Measurements from ENCODE around the gene TENM3.

The TENM3 gene

DNA sequence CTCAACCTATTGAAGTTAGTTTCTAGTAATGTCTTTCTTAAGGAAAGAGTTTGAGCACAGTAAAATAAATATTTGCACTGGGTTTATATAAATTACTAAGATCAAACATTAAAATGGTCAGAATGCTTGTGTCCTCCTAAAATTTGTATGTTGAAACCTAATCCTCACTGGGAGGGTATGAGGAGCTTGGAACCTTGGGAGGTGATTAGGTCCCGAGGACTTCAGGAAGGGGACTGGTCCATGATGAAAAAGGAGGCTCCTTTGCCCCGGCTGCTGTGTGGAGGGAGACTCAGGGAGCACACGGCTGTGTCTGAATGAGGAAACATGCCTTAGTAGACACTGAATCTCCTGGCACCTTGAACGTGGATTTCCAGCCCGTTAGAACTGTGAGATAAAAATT lies 221.9 kb downstream of the TENM3 start:
- DNase-seq = no peak

- DNase-seq = no peak
Observed at GRCh38 chr4:182465979-182466378, 222.8 kb downstream of the TENM3 start.

- no peak for DNase-seq
Observed at GRCh38 chr4:182470215-182470614, 227.0 kb downstream of the TENM3 start.

GRCh38 chr4:182475539-182475938 lies 232.3 kb downstream of the TENM3 start:
- no peak for DNase-seq

DNA sequence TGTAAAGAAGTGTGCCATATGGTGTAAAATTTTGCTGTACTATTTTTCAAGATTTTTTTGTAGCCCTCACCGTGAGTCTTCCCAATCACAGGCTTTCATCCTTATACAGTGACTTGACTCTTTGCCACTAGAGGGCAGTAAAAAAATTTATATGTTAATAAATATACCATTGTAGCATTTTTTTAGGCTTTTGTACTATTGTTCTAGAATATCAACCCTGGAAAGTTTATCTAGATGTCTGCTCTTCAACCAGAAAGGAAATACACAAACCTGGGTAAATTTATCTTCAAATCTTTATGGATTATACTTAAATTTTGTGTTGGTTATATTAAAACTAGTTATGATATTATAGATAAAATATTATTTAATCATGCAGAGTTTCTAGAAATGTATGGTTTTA lies 235.3 kb downstream of the TENM3 start:
- peak; percentile 48 for DNase-seq

DNA sequence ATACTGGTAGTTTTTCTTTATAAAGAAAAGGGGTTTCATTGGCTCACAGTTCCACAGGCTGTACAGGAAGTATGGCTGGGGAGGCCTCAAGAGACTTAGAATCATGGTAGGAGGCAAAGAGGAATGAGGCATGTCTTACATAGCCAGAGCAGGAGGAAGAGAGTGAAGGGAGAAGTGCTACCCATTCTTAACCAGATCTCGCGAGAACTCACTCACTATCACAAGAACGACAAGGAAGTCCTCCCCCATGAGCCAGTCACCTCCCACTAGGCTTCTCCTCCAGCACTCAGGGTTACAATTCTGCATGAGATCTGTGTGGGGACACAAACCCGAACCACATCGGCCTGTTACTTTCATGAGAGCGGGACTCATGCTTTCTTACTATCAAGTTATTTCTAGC lies 240.5 kb downstream of the TENM3 start:
- no peak for DNase-seq

- peak; percentile 35 for DNase-seq
Observed at GRCh38 chr4:182486881-182487280, 243.7 kb downstream of the TENM3 start.

DNA sequence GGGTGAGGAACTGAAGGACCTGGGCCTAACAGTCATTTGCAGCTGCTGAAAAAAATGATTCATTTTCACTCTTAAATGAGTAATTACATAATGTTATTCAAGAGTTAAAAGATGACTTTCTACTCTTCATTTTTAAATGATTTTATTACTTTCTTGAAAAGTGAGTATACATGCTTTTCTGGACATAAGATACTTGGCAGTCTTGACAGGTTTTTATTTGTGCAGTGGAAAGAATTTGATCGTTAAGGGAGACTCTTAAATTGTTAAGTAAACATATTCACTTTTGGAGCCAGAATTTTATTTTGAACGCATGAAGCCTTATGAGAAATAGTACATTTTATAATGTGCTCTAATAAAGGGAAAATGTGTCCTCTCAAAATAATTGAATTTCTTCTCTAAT lies 245.7 kb downstream of the TENM3 start:
- no peak for DNase-seq

DNA sequence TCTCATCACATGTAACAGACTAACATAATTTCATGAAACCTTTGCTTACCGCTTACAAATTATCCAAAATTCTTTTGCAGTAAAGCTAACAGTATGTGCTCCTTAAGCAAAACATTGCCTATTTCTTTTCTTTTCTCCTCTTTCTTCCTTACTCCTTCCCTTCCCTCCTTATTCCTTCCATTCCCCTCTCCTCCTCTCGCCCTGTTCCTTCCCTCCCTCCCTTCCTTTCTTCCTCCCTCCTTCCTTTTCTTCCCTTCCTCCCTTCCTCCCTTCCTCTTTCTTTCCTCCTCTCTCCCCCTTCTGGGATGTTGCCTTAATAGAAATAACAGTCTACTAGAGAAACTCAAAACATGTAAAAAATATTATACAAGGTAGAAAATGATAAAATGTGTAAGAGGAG lies 246.4 kb downstream of the TENM3 start:
- DNase-seq = no peak

DNA sequence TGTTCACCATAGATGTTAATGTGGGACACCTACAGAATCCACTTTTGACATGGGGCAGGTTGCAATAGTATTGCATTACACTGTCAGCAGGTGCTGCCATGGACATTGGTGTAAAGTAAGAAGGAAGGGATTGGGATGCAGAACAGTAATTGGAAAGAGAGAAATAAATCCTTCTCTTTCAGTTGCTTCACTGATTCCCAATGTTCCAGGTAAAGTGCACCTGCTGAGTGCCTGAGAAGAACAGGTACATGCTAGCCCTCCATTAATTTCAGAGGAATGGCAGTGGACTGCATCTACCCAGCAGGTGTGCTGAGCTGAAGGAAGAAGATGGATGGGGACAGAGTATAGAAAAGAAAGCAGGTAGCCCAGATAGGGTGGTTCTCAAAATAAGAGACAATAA lies 248.5 kb downstream of the TENM3 start:
- no peak for DNase-seq

GRCh38 chr4:182492423-182492822 lies 249.2 kb downstream of the TENM3 start:
- DNase-seq = peak; percentile 63

- no peak for DNase-seq
Observed at GRCh38 chr4:182493377-182493776, 250.2 kb downstream of the TENM3 start.

GRCh38 chr4:182494103-182494502 lies 250.9 kb downstream of the TENM3 start:
- DNase-seq = no peak

GRCh38 chr4:182495031-182495430 lies 251.8 kb downstream of the TENM3 start:
- no peak for DNase-seq

GRCh38 chr4:182495645-182496385 lies 252.6 kb downstream of the TENM3 start:
- DNase-seq = no peak

DNA sequence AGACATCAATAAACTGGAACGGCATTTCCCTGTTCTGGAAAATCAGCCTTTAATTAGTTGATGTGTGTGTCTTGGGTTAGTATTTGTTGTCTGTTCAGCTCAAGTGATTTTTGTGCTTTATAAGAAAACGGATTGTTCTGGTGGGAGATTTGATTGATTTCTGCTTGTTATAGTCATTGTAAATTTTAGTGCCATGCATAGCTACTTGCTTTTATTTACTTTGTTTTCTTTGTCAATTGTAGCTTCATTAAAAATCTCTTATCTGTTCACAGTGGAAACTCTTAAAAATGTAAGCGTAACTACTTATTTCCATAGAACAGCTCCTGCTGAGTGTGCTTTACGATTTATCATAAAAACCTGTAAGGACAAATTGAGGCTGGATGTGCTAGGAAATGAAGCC lies 253.2 kb downstream of the TENM3 start:
- no peak for DNase-seq

- no peak for DNase-seq
Observed at GRCh38 chr4:182502064-182502463, 258.9 kb downstream of the TENM3 start.

GRCh38 chr4:182504463-182504862 lies 261.3 kb downstream of the TENM3 start:
- DNase-seq = no peak

DNA sequence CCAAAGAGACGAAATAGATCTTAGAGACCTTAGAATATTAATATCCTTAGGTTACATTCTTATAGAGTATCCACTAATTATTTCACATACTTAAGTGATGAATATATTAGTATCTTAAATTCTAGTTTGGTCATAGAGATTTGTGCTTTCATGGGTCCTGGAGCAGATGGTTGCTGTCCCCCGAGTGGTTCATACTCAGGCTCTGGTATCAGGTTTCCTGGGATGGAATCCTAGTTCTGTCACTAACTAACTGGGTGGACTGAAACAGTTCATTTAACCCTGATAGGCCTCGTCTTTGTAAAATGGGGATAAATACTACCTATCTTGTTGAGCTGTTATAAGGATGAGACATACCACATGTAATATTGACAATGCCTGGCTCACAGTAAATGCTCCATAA lies 264.6 kb downstream of the TENM3 start:
- no peak for DNase-seq

DNA sequence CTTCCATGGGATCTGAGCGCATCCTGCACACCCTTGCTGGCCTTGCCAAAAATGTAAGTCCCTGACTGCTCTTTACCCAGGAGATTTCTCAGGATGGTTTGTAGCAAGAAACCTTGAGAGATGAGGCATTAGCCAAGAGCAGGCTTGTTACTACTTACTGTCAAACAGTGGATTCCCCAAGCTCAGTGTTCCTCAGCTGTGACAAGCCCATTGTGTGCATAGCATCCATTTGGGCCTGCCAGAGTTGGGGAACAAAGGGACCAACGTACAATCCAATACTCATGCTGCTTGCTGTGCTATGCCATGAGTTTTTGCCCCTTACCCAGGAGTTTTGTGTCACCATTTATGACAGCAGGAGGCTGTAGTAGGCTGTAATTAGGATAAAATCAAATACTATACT lies 267.6 kb downstream of the TENM3 start:
- DNase-seq = no peak

DNA sequence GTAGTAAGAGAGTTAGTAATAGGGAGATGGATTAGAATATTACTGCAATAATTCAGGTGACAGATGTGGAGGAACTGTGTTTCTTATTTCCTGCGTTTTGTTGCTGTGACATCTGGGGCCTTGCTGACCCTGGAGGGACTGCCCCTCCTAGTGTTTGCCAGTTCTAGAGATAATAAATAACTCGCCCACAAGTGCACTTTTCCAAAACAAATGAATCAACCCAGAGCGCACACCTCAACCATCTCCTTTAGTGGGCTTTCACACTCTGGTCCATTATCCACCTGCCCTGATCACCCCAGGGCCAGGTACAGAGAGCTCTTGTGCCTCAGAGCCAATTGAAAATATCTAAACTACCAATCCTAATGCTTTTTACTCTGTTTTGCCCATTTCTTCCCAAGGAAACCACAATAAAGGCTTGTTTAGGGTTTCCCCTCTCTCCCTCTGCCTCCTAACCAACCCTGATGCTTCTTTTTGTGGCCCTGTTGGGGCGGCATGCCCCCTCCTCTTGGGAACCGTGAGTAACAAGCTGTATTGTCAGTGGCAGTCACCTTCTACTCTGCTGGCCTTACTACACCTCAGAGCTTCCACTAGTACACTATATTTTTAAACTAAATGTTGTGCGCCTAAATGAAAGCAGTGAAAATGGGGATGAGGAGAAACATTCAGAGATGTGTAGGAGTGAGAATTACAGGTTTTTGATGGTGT lies 270.5 kb downstream of the TENM3 start:
- DNase-seq = no peak

DNA sequence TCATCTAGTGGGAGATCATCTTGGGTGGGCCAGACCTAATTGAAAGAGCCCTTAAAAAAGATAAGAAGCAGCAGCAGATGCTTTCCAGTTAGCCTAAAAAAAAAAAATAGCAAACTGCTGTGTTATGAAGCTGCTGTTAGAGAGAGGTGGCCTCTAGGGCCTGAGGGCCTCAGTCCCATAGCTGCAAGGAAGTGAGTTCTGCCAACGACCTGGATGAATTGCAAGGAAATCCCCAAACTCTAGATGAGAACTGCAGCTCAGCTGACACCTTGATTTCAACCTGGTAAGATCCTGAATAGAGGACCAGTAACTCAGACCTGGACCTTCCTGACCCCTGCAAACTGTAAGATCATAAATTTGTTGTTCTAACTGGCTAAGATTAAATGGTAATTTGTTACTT lies 275.2 kb downstream of the TENM3 start:
- DNase-seq = no peak

GRCh38 chr4:182519528-182519927 lies 276.3 kb downstream of the TENM3 start:
- no peak for DNase-seq

DNA sequence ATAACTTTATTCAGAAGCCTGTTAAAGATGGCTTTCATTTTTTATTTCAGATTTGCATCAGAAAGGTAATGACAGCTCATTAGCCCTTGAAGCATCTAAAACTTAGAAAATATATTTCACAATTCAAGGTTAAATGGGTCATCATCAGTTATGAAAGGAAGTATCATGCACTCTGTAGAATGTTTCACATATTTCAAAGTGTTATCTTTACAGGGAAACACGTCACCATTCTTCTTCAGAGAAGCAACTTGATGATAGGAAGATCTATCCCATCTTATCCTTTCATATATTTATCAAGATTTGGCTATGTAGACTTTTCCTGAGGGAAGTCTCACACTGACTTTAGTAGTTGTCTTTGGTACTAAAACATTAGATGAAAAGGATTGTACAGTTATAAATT lies 277.8 kb downstream of the TENM3 start:
- DNase-seq = no peak

DNA sequence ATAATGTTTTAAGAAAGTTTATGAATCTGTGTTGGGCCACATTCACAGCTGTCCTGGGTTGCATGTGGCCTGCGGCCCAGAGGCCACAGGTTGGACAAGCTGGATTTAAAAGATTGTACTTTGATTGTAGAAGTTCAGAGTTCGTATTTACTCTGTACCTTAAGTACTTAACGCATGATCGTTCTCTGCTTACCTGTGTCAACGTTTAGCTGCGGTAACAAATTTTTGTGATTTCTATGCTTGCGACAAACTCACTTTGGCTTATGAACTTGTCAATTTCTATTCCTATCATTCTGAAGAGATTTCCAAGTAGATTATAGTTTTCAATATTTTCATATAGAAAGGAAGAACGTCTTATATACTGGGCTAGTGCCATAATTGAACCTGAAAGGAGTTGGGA lies 285.6 kb downstream of the TENM3 start:
- no peak for DNase-seq
